Skeletal muscle tissue (tissue), 4 donors: ENCODE data around the gene SIAH2. TPM values are rescaled to one million over a fixed set of nuclear protein-coding genes. Genes with fewer than 3 reads are reported as not detected.

Experiments used
- H3K27ac ChIP-seq: one replicate; pipeline ENCODE4 v1.7.0; 2013; ENCODE audit warnings: mild to moderate bottlenecking, low read depth, low read length, inconsistent platforms
- H3K27me3 ChIP-seq, 3 donors: one replicate each; pipeline ENCODE4 v1.7.0; 2013; ENCODE audit warnings: low read length in 3 of 3; ENCODE audit not compliant: control insufficient read depth in 3 of 3, insufficient read depth in 3 of 3
- H3K36me3 ChIP-seq, 3 donors: one replicate each; pipeline ENCODE4 v1.7.0; 2013; ENCODE audit warnings: low read length in 3 of 3; ENCODE audit not compliant: control insufficient read depth in 3 of 3, insufficient read depth in 3 of 3
- H3K4me1 ChIP-seq, 3 donors: one replicate each; pipeline ENCODE4 v1.7.0; 2013; ENCODE audit warnings: low read length in 3 of 3, mild to moderate bottlenecking in 3 of 3; ENCODE audit not compliant: control insufficient read depth in 3 of 3, insufficient read depth in 3 of 3
- H3K4me3 ChIP-seq, 3 donors: one replicate each; pipeline ENCODE4 v1.7.0; 2013; ENCODE audit warnings: low read length in 3 of 3
- H3K9ac ChIP-seq, 3 donors: one replicate each; pipeline ENCODE4 v1.7.0; 2013; ENCODE audit warnings: low read length in 3 of 3, mild to moderate bottlenecking in 3 of 3, moderate library complexity in 2 of 3, low read depth in 1 of 3
- H3K9me3 ChIP-seq, 3 donors: one replicate each; pipeline ENCODE4 v1.7.0; 2013; ENCODE audit warnings: low read length in 3 of 3; ENCODE audit not compliant: control insufficient read depth in 3 of 3
- total RNA-seq: library from RNA; depleted of rRNA; stranded (reverse); fragments of >200 nt; gene quantifications from one replicate; pipeline ENCODE4 v1.2.3, GENCODE V29; 2014
- donor health status: Osteomylitis.

Gene SIAH2, protein sequence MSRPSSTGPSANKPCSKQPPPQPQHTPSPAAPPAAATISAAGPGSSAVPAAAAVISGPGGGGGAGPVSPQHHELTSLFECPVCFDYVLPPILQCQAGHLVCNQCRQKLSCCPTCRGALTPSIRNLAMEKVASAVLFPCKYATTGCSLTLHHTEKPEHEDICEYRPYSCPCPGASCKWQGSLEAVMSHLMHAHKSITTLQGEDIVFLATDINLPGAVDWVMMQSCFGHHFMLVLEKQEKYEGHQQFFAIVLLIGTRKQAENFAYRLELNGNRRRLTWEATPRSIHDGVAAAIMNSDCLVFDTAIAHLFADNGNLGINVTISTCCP
- total RNA-seq: 26.1 TPM

DNA sequence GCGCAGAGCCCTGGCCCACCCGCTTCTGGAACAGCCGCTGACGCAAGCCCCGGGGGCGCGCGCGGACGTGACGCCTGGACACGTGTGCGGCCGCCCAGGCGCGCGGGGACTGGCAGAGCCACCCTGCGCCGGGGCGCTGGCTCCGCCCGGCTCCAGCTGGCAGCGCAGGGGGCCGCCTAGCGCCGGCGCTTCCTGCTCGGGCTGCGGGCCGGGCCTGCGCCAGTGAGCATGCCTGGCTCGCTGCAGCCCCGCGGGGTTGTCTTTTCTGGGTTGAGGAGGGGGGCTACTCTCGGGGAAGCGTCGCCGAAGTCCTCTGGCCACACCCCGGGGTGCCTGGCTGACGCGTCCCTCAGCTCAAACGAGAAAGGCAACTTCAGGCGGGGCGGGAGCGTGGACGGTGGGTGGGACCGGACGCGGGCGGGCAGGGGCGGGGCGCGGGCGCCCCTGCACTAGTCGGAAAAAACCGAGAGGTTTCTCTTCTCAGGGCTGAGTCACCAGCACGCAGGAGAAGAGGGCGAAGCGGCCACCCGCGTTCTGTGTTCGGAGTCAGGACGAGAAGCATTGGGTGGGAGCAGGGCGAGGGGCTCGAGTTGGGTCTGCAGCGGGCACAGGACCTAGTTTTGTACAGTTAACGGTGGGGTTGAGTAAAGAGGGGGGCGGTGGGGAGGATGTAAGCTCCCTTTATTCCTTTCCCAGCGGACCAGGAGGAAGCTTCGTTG lies at the start of gene SIAH2:
TSS of gene SIAH2 (minus strand) at position 48 of the 719 bp plus-strand sequence. CDS start 320 bp downstream, outside the sequence.
- H3K9me3 ChIP-seq: no peaks in the 10 kb centered on the region
- peaks cover 19 to 31% (median 19%) of the 10 kb centered on the region in 3 donors for H3K4me1 ChIP-seq
- H3K4me3 ChIP-seq: peak within 1 kb of the TSS; percentile 81 to 91 (median 85)
- peaks cover 0 to 2% (median 0%) of the 10 kb centered on the region in 3 donors for H3K36me3 ChIP-seq
- peak within 1 kb of the TSS; percentile 96 for H3K27ac ChIP-seq
- no peaks in the 10 kb centered on the region for H3K27me3 ChIP-seq
- H3K9ac ChIP-seq: peak within 1 kb of the TSS; percentile 84 to 94 (median 93)

DNA sequence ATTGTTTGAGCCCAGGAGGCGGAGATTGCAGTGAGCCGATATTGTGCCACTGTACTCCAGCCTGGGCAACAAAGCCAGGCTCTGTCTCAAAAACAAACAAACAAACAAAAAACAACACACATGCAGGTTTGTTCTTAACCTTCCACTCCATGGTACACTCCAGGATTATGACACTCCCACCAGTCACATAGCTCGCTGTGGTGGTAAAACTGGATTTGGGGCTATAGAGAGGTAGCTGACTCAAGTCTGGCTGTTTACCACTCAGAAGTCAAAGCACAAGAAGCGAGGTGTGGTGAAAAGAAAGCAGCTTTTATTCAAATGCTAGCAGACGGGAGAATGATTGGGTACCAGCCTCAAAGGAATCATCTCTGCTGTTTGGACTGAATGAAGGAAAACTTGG lies 49.0 kb upstream of the SIAH2 start:
- H3K9me3 ChIP-seq: no peaks in the 10 kb centered on the region
- no peak overlapping the region for H3K27ac ChIP-seq
- H3K4me3 ChIP-seq: no peak overlapping the region
- no peaks in the 10 kb centered on the region for H3K27me3 ChIP-seq
- no peak overlapping the region for H3K9ac ChIP-seq
- no peaks in the 10 kb centered on the region for H3K4me1 ChIP-seq
- H3K36me3 ChIP-seq: no peaks in the 10 kb centered on the region

DNA sequence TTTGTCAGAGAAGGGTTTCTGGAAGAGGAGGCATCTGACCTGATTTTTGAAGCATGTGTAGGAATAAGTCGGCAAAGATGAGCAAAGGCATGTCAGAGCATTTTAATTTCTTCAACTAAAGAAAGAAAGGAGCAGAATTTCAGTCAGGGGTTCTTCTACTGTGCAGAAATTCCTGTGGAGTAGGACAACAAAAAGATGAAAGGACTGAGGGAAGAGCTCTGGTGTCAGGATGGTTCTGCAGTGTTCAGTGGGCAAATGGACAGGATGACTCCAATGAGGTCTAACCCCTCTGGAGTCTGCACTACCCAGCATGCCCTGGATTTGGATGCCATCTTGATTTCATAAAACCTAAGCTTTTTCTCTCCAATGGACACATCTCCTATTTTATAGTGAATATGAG lies 47.7 kb upstream of the SIAH2 start:
- no peak overlapping the region for H3K27ac ChIP-seq
- no peaks in the 10 kb centered on the region for H3K27me3 ChIP-seq
- no peak overlapping the region for H3K9ac ChIP-seq
- no peak overlapping the region for H3K4me3 ChIP-seq
- no peaks in the 10 kb centered on the region for H3K4me1 ChIP-seq
- no peaks in the 10 kb centered on the region for H3K36me3 ChIP-seq
- no peaks in the 10 kb centered on the region for H3K9me3 ChIP-seq

DNA sequence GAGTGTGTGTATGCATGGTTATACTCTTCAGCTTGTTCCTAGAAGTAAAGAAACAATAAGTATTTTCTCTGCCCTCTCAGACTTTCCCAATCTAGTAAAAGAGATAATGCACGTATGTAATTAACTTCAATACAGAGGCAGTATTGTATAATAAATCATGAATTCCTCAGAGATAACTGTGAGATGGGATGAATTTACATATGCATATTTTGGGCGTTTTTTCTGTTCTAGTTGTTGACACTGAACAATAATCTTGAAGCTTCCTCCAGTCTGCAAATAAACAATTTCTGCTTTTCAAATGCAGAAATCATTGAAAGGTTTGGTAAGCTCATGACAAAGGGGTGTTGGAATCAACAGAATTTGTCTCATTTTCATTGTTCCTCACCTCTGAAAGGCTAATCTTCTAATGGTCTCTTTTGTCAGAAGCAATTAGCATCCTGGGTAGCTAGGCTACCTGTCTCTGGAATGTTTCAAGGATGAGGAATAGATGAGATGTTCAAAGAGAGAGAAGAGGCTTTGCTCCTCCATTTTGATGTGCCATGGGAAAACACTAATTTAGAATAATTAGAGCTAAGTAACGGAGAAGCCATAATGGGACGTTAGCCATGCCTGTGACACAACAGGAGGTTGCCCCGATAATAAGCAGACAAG lies 43.3 kb upstream of the SIAH2 start:
- H3K27ac ChIP-seq: no peak overlapping the region
- H3K4me3 ChIP-seq: no peak overlapping the region
- no peaks in the 10 kb centered on the region for H3K9me3 ChIP-seq
- no peaks in the 10 kb centered on the region for H3K4me1 ChIP-seq
- no peaks in the 10 kb centered on the region for H3K36me3 ChIP-seq
- no peak overlapping the region for H3K9ac ChIP-seq
- H3K27me3 ChIP-seq: no peaks in the 10 kb centered on the region

DNA sequence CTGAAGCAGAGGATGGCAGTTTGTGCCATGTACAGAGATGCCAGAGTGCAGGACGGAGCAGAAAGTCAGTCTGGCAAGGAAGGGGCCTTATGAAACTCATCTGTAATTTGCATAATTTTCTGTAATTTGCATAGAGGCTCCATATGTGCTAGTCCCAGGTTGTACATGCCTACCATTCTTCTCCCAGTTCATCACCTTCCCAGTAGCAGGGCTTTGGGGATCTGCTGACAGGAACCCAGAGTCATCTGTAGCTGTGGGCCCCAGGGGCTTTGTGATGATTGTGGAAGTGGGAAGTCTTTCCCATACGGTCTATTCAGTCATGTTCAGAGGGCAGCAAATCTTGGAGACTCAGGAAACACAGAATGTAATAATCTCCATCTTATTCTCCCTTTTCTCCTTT lies 42.4 kb upstream of the SIAH2 start:
- Histone ChIP-seq H3K27ac (no peak overlapping the region), H3K4me1 (no peaks in the 10 kb centered on the region), H3K27me3 (no peaks in the 10 kb centered on the region)

DNA sequence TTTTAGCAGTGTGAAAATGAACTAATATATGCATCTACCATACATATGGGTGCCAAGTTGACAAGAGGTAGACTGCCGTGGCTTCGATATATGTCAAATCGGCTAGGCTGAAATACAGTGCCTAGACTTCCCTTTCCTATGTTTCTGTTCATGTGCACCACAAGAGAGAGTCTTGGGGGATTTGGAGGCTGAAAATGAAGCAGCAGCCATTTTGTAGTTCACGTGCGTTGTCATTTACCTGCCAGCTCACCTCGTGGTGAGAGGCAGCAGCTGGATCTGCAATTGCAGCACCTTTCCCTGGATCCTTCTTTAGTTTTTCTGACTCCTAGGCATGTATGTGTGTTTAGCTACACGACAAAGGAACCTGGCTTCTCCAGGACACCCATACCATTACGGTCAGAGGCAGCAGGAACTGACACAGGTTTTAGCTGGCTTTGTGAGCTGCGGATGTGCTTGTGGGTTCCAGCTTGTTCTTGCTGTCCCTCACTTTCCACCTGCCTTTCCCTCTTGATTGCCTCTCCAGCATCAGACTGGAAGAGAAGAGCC lies 40.5 kb upstream of the SIAH2 start:
- no peak overlapping the region for H3K27ac ChIP-seq
- no peaks in the 10 kb centered on the region for H3K4me1 ChIP-seq
- no peaks in the 10 kb centered on the region for H3K36me3 ChIP-seq
- H3K9me3 ChIP-seq: no peaks in the 10 kb centered on the region
- H3K4me3 ChIP-seq: no peak overlapping the region
- no peak overlapping the region for H3K9ac ChIP-seq
- H3K27me3 ChIP-seq: no peaks in the 10 kb centered on the region

More for the DNA sequence above, 42.4 kb upstream of the SIAH2 start:
- H3K36me3 ChIP-seq: no peaks in the 10 kb centered on the region
- no peak overlapping the region for H3K4me3 ChIP-seq
- H3K9ac ChIP-seq: no peak overlapping the region
- H3K9me3 ChIP-seq: no peaks in the 10 kb centered on the region

DNA sequence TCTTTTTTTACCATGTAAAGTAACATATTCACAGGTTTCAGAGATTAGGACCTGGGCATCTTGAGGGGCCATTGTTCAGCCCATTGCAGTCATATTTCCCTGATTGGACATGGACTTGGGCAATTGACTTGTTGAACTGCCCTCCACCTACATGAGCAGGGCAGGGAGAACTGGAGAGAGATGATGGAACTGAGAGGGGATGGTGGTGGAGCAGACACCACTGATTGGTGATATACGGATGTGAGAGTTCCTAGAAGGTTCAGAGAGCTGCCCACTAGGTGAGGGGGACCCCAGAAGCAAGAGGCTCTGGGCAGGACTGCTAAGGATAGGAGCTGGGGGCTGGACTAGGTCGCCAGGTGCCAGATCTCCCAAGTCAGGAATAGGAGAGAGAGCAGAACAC lies 37.8 kb upstream of the SIAH2 start:
- Histone ChIP-seq H3K9me3 (no peaks in the 10 kb centered on the region), H3K27ac (no peak overlapping the region), H3K27me3 (no peaks in the 10 kb centered on the region), H3K36me3 (no peaks in the 10 kb centered on the region), H3K9ac (no peak overlapping the region), H3K4me1 (no peaks in the 10 kb centered on the region), H3K4me3 (no peak overlapping the region)

DNA sequence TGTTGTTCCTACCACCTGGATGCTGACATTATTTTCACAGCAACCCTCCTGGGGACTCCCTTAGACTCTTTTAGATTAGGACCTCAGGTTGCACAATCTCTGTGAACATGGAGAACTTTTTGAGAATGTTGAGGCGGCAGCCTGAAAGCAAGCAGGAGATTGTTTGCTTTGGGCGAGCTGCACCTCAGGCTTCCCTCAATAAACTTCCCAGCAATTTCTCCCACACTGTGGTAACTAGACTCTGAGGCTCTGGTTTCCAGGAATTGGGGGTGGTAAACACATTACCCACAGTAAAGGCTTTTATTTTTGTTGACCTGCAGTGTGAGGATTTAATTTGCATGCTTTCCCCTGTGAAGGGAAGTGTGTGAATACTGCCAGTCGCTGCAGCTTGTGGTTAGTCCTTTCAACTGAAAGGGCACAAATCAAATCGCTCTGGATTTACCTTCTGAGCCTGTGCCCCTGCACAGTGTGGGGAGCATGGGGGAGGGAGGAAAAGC lies 35.2 kb upstream of the SIAH2 start:
- no peaks in the 10 kb centered on the region for H3K27me3 ChIP-seq
- no peak overlapping the region for H3K27ac ChIP-seq
- no peaks in the 10 kb centered on the region for H3K36me3 ChIP-seq
- no peaks in the 10 kb centered on the region for H3K9me3 ChIP-seq
- no peak overlapping the region for H3K4me3 ChIP-seq
- H3K9ac ChIP-seq: no peak overlapping the region
- H3K4me1 ChIP-seq: no peaks in the 10 kb centered on the region

DNA sequence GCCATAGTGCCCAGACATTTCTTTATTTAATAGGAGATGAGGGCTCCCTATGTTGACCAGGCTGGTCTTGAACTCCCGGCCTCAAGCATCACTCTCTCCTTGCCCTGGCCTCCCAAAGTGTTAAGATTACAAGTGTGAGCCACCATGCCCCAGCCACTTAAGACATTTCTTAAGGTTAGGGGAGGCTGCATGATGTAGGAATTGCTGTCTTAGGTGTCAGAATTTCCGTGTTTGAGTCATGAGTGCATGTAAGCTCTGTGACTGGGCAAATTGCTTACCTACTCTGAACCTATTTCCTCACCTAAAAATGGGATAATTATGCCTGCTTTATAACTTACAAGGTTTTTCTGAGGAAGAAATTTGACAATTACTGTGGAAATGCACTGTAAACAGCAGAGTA lies 34.2 kb upstream of the SIAH2 start:
- Histone ChIP-seq H3K9me3 (no peaks in the 10 kb centered on the region), H3K27ac (no peak overlapping the region), H3K4me3 (no peak overlapping the region), H3K27me3 (no peaks in the 10 kb centered on the region), H3K4me1 (no peaks in the 10 kb centered on the region), H3K36me3 (no peaks in the 10 kb centered on the region), H3K9ac (no peak overlapping the region)
